Stimulated activated CD8-positive, alpha-beta memory T cell treated with anti-CD3 and anti-CD28 coated beads, Interleukin-12 subunit alpha, Interleukin-12 subunit beta, amount 100 ng/mL, for 1 hour (primary cell): ENCODE results near the gene COP1.
"Not testable (repeated sequence)": the region's sequence is repeated elsewhere in the genome, so short reads cannot be mapped to it uniquely, and the experiment has no call there.

Experiments used
- DNase-seq: peaks from one replicate; pipeline ENCODE4 v3.0.0-alpha.2; 2020; ENCODE audit warnings: low read depth

COP1 gene

DNA sequence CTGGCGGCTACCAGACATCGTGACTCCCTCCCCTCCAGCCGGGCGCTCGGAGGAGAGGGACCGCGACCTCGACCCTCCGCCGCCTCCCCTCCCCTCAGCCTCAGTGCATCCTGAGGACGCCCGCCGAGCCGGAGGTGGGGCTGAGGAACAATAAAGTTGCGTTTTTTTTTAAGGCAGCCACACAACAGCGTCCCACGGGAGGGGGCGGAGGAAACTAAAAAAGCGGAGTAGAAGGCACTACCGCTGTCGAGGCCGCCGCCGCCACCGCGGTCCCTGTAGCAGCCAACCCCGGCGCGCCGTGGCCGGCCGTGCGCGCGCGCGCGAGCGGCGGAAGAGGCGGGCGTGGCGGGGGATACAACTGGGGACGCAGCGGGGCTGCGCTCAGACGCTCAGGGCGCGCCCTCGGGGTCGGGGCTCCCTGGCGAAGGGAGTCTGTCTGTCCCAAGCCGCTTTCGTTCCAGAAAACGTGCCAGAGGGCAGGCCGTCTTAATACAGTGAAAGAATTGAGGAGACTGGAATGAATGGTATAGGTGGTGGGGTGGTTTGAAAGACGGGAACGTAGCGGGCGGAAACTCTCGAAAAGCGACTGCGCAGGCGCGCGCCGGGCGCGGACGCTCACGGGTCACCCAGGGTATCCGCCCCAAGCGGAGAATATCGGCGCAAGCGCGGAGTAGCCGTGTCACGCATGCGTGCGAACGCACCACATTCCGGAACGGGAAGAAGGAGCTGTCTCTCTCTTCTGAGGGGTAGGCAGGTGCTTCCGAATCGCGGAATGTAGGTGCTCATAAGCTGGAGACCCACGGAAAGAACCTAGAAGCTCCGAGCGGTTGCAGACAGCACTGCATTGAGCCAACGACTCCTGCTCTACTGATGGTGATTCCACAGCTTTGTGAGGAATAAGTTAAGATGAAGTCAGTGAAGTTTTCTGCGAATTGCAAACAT is at the start of gene COP1:
COP1 (minus strand) TSS at position 326 of the 942 bp plus-strand sequence; CDS start at position 18, 308 bp downstream.
- peak; percentile 98 for DNase-seq

- DNase-seq = no peak
Observed at GRCh38 chr1:176252191-176252590, 45.1 kb upstream of the COP1 start.

DNA sequence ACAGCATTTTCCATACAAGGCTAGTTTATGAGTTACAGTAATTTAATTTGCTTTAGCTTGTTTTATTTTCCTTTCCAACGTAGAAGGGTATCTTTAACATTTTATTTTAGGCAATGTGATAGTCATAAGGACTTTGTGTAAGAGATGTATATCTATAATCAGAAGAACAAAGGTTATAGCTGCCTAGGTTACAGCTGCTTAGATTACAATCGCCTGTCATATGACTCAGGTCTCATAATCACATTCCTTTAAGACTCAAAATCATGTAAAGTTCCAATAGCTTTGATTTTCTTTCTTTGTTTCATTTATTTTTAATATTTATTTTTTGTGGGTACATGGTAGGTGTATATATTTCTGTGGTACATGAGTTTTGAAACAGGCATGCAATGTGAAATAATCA is 37.8 kb upstream of the COP1 start:
- no peak for DNase-seq

- no peak for DNase-seq
Observed at GRCh38 chr1:176243746-176244145, 36.7 kb upstream of the COP1 start.

DNA sequence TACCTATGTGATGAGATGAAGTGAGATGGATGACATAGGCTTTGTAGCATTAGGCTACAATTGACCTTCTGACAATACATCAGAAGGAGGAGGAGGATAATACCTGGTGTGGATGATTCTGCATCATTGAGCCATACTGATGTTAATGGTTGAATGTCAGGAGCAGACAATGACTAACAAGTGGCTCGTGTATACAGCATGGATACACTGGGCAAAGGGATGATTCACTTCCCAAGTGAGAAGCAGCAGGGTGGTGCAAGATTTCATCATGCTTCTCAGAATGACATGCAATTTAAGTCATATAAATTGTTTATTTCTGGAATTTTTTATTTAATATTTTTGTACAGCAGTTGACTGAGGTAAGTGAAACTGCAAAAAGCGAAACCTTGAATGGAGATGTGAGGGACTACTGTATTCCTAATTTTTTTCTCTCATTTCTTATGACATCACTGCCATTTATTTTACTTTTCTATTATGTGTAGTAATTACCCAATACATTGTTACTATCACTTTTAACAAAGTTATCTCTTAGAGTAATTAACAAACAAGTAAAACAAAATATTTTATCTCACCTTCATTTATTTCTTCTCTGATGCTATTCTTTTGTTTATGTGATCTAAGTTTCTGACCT is 34.4 kb upstream of the COP1 start:
- DNase-seq = no peak

DNA sequence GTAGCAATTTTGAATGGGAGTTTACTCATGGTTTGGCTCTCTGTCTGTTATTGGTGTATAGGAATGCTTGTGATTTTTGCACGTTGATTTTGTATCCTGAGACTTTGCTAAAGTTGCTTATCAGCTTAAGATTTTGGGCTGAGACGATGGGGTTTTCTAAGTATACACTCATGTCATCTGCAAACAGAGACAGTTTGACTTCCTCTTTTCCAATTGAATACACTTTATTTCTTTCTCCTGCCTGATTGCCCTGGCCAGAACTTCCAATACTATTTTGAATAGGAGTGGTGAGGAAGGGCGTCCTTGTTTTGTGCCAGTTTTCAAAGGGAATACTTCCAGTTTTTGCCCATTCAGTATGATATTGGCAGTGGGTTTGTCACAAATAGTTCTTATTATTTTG is 26.6 kb upstream of the COP1 start:
- not testable (repeated sequence) for DNase-seq

GRCh38 chr1:176227579-176227978 is 20.5 kb upstream of the COP1 start:
- no peak for DNase-seq

DNA sequence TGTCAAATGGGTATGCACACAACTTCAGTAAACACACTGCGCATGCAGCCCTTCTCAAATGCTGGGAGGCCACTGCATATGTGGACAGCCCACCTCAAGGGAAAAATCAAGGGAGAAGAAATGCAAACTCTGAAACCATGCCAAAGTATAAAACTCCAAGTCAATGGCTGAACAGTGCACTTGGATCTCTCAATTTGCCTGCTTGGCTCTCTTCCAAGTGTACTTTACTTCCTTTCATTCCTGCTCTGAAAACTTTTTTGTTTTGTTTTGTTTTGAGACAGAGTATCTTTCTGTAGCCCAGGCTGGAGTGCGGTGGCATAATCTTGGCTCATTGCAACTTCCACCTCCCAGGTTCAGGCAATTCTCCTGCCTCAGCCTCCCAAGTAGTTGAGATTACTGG is 18.8 kb upstream of the COP1 start:
- DNase-seq = no peak

GRCh38 chr1:176225479-176225875 is 18.4 kb upstream of the COP1 start:
- no peak for DNase-seq

DNA sequence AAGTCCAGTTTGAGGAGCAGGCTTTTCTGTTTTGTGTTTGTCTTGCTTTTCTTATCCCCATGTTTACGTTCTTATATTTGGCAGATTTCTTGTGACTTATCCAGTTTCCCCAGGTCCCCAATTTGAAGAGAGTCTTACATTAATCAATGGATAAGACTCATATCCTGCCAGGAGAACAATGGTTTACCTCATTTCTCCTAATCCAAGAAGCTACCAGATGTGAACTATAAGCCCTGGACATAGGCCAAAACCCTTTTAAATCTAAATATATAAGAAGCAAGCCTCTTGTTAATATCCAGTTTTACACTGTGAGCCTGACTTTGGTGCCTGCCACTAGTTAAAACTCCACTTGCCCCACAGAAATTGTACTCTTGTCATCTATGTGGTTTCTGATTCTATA is 15.1 kb upstream of the COP1 start:
- no peak for DNase-seq

DNA sequence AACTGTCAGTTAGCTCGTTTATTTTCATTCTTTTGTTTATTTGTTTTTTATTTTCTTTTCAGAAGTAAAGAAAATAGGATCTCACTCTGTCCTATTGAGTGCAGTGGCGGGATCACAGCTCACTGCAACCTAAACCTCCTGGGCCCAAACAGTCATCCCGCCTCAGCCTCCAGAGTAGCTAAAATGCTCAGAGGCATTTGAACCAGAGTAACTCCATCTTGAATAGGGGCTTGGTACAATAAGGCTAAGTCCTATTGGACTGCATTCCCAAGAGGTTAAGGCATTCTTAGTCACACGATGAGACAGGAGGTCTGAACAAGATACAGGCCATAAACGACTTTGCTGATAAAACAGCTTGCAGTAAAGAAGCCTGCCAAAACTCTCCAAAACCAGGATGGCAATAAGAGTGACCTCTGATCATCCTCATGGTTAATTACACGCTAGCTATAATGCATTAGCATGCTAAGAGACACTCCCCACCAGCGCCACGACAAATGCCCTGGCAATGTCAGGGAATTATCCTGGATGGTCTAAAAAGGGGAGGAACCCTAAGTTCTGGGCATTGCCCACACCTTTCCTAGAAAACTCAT is 13.1 kb upstream of the COP1 start:
- no peak for DNase-seq

DNA sequence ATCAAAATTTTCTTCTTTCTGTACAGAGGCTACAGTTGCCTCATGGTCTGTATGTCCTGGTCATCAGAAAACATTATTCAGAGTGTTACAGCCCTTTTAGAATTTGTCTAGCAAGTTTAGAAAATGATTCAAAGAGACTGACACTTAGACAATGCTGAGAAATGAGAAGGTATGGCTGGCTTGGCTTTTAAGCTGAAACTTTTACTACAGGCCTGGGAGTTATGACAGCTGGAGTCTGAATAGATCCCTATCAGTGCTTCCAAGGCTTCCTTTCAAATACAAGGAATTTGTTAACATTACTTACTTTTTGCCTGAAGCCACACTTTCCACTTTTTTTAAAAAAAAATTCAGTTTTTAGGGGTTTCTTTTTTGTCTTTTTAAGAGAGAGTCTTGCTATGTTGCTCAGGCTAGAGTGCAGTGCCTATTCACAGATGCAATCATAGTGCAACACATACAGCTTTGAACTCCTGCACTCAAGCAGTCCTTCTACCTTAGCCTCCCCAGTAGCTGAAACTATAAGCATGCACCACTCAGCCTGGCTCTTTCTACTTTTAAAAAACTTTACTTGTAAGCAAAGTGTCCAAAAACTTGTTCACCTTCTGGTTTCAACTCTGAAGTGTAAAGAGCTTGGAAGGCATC is 10.5 kb upstream of the COP1 start:
- DNase-seq = no peak

DNA sequence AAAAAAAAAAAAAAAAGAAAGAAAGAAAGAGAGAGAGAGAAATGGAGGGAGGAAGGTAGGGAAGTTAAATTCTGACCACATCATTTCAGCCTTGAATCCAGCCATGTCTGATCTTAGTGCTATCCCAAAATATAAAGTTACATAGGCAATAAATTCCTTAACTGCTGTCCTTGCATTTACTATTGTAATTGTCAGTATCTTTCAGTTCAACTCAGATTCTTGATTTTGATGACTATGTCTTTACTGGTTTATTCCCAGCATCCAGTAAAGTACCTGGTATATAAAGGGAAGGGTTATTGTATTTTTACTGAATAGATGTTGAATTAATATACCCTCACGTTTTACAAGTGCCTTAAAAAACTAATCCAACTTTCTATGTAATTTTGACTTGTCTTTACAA is 8.9 kb upstream of the COP1 start:
- DNase-seq = no peak

DNA sequence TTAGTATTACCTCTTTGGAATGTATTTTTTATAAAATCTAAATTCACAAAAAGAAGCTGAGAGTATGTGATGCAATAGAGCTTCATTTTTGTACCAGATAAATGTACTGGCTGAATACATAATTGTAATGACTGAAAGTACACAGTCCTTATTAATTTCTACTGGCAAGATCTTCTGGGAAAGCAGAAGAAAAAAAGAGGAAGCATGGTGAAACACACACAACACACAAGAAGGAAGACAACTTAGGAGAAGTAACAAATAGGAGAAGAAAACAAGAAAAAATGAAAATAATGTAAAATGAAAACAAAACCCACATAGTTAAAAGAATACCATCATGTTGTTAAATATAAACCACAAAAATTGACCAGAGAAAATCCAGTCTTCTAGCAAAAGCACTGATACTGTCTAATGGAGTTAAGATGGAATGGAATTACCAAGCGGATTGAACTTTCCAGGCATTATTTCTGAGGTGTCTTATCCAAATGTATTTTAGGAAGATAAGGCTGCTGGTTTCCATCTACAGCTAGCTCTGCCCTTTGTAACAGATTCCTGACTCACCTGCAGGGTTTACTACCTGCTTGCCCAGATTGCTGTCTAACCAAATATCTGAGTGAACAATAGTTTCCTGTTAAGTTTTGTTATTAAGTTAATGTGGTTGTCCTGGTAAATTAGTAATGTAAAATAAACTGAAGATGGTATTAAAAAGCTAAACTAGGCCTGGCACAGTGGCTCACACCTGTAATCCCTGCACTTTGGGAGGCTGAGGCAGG is 4.5 kb upstream of the COP1 start:
- no peak for DNase-seq

DNA sequence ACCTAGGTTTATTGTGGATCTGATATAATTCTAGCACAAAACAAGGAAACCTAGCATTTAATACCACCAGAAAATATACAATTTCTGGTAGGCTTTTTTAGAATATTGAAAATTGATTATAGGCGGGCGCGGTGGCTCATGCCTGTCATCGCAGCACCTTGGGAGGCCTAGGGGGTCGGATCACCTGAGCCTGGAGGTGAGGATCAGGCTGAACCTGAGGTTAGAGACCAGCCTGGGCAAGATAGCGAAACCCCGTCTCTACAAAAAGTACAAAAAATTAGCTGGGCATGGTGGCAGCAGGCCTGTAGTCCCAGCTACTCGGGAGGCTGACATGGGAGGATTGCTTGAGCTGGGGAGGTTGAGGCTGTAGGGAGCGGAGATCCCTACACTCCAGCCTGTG is 948 bp upstream of the COP1 start:
- no peak for DNase-seq

GRCh38 chr1:176206006-176206960 is 803 bp downstream of the COP1 start:
- DNase-seq = peak; percentile 5

DNA sequence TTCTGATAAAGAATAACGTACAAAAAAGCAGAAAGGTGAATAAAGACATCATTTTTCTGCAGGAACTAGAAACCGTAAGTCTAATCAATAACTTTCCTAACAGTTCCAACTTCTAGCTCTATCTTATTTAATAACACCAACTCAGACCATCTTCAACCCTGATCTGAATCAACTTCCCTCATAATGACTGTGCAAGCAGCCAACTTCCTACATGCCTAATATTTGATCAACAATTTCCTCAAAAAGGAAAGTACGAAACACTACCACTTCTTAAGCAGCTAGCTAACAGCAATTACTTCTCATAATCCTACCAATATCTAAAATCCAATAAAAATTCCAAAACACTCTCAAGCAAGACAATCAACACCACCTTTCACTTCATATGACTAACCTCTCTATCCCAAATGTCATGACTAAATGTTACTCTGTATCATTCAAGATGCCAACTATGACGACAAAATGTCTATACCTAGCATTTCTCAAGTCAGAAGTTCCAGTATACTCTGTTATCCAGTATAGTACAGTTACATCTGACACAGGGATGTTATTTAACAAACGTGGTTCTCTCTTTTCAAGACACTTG is 1.7 kb downstream of the COP1 start:
- no peak for DNase-seq

GRCh38 chr1:176204655-176205054 is 2.4 kb downstream of the COP1 start:
- not testable (repeated sequence) for DNase-seq

DNA sequence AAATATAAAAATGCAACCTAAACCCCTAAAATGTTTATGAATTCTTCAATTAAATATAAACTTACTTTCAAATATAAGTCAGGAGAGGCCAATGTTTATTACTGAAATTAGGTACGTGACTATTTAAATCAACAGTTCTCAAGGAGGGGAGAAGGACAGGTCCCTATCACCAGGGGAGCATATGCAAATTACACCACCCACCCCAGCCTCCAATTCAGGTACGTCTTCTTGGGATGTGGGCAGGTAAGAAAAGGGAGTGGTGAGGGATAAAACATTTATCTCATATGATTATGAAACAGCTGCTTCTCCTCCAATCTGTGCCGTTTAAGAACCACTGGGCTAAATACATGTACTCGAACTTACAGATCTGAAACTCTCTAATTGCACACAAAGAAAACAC is 3.4 kb downstream of the COP1 start:
- DNase-seq = no peak

DNA sequence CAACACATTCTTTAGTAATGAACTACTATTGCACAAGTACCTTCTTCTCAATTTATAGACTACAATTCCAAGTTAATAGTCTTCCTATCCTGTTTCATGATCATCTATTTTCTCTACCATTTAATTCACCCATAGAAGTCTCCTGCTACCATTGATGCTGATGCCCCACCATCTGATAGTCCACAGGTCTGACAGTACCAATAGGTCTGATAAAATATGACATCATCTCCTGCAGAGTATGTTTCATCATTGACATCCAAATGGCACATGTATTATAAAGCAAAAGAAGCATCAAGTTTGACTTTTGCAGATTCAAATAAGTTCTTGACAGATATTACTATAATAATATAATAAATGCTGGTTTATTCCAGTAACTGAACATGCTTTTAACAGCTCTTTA is 5.5 kb downstream of the COP1 start:
- no peak for DNase-seq
